Measurements from ENCODE around the gene IDH3B.
A peak's percentile ranks its signal among the peaks of the same experiment; 100 is the strongest.
"Not testable (repeated sequence)": the region's sequence is repeated elsewhere in the genome, so short reads cannot be mapped to it uniquely, and the experiment has no call there.

Gene IDH3B

GRCh38 chr20:2663887-2664719 is at the start of gene IDH3B:
TSS of gene IDH3B (minus strand) at chr20:2664216. CDS start at chr20:2664188, 28 bp downstream.
- peak within 1 kb of the TSS; percentile 92 for H3K4me3 ChIP-seq (ENCODE audit: low read depth, low read length)

- H3K4me3 ChIP-seq (ENCODE audit: low read depth, low read length) = no peak overlapping the region
These were observed 49.3 kb upstream of the IDH3B start for GRCh38 chr20:2713285-2713684.

- no peak overlapping the region for H3K4me3 ChIP-seq (ENCODE audit: low read depth, low read length)
These were observed 45.4 kb upstream of the IDH3B start for GRCh38 chr20:2709205-2709981.

DNA sequence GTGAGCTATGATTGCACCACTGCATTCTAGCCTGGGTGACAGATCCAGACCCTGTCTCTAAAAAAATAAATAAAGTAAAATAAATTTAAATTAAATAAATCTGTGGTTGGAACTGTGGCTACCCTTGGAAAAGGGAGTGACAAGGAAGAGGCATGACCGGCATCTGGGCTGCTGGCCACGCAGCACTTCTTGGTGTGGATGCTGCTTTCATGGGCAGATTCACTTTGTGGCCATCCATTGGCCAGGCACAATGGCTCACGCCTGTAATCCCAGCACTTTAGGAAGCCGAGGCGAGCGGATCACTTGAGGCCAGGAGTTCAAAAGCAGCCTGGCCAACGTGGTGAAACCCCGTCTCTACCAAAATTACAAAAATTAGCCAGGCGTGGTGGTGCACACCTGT is 44.6 kb upstream of the IDH3B start:
- no peak overlapping the region for H3K4me3 ChIP-seq (ENCODE audit: low read depth, low read length)

GRCh38 chr20:2708073-2708415 is 44.0 kb upstream of the IDH3B start:
- H3K4me3 ChIP-seq (ENCODE audit: low read depth, low read length) = no peak overlapping the region

- H3K4me3 ChIP-seq (ENCODE audit: low read depth, low read length) = no peak overlapping the region
These were observed 43.5 kb upstream of the IDH3B start for GRCh38 chr20:2707353-2708072.

- no peak overlapping the region for H3K4me3 ChIP-seq (ENCODE audit: low read depth, low read length)
These were observed 42.8 kb upstream of the IDH3B start for GRCh38 chr20:2706688-2707352.

- H3K4me3 ChIP-seq (ENCODE audit: low read depth, low read length) = no peak overlapping the region
These were observed 42.1 kb upstream of the IDH3B start for GRCh38 chr20:2705931-2706645.

DNA sequence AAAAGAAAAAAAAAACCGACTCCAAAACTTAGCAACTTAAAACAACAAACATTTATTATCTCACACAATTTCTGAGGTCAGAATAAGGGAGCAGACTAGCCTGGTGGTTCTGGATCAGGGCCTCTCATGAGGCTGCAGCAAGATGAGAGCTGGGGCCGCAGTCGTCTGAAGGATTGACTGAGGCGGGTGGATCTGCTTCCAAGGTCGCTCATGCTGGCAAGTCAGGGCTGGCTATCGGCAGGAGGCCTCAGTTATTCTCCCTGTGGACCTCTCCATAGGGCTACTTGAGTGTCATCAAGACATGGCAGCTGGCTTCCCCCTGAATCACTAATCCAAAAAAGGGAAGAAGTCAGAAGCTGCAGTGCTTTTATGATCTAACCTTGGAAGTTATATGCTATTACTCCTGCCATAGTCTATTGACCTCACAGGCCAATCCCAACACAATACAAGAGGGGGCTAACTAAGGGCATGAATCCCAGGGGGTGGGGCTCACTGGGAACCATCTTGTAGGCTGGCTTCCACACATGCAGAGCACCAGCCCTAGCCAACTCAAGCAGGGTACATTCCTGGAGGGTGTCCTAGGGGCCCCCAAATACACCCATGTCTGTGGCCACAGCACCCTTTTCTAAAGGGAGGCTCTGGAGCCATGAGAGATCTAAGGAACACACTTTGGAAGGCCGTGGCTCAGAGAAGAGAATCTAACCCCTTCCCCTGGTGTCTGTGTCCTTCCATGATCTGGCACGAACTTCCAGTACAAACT is 39.9 kb upstream of the IDH3B start:
- no peak overlapping the region for H3K4me3 ChIP-seq (ENCODE audit: low read depth, low read length)

- no peak overlapping the region for H3K4me3 ChIP-seq (ENCODE audit: low read depth, low read length)
These were observed 37.7 kb upstream of the IDH3B start for GRCh38 chr20:2701671-2702081.

DNA sequence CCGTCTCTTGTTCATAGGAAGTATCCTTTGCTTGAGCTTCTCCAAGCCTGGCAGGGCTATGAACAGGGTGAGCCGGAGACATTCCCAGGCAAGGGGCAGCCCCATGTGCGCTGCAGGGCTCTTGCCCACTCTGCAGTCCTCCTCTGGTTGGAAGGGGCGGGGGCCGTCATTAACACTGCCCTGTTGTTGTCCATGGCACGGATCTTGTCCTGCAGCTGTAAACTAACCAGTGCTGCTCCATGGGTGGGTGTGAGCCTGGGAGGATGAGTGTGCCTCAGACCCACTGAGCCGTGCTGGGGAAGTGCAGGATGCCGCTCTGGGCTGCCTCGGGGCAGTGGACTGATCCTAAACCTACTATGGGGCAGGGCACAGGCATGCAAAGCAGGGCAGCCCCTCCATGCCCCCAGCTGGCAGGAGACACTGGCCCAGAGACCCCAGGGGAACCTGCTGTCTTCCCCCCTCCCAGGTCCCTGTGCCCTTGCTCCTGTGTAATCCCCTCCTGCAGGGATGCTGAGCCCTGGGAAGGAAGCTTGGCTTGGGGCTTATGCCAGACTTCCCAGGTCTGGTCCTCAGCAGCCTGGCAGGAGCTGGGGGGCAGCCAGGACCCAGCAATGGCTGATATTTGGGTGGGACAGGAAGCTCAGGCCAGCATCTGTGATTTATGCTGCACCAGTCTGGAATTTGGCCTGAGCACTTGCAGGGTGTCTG is 37.1 kb upstream of the IDH3B start:
- H3K4me3 ChIP-seq (ENCODE audit: low read depth, low read length) = no peak overlapping the region

DNA sequence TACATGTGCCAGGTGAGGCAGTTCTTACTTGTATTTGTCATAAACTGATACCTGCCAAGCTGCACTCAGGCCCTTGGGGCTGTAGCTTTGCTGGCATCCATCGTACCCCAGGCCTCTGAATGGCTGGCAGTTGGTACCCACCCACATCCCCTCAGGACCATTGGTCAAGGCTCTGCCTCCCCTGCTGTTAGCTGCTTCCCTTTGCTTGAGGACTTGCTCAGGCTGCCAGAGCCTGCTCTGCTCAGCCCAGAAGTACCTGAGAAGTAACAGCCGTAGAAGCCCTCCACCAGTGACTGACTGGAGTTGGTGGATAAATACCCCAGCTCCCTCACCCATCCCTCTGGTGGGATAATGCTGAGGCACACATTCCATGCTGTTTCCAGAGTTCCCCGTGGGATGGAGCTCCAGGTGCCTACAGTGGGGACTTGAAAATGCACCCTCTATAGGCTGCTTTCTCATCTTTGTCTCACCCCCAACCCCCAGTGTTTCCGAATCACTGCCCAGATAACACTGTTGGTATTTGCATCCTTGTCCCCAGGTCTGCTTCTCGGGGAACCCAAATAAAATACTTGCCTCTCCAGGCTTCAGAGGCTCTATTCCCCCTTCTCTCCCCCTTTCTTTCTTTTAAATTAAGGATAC is 35.9 kb upstream of the IDH3B start:
- H3K4me3 ChIP-seq (ENCODE audit: low read depth, low read length) = no peak overlapping the region

DNA sequence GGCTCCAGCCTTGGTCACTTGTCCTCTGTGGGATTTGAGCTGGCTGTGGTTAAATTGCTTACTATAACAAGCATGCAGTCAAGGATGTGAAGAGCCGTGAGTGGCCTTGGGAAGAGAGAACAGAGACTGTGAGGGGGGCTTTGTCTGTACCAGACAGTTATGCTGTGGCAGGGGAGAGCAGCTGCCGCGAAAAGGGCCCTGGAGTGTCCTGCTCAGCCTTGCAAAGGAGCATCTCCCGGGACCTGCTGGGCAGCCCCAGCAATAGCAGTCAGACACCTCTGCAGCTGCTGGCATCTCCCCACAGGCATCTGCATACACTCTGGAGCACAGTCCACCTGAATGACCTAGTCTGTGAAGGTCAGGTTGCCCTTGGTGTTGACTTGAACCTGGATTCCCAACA is 34.9 kb upstream of the IDH3B start:
- H3K4me3 ChIP-seq (ENCODE audit: low read depth, low read length) = no peak overlapping the region

DNA sequence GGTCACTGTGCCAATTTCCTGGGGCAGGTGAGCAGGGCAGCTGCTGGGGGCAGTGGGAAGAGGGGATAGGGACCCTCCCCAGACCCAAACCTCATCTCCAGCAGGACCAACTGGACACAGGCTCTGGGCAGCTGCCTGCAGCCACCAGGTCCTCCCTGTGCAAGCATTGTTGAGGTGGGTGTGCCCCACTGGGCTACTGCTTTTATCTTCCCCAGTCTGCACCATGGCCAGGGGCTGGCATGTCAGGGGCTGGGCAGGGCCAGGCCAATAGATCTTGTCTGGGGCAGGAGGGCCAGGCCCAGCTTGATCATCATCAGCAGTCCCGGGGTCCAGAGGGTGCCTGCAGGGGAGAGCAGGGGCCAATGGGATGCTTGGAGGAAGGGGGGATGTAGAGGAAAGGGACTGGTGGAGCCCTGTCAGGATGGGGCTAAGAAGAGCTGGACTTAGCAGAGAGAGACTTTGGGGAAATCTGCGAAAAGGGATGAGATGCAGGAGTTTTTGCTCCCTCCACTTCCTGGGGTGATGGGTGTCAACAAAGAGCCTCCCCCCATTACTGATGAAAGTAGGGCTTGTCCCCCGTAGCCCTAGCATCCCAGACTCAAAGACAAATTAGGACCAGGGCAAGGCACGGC is 34.3 kb upstream of the IDH3B start:
- H3K4me3 ChIP-seq (ENCODE audit: low read depth, low read length) = no peak overlapping the region

GRCh38 chr20:2697768-2698167 is 33.8 kb upstream of the IDH3B start:
- H3K4me3 ChIP-seq (ENCODE audit: low read depth, low read length) = no peak overlapping the region

GRCh38 chr20:2696646-2697045 is 32.6 kb upstream of the IDH3B start:
- H3K4me3 ChIP-seq (ENCODE audit: low read depth, low read length) = no peak overlapping the region

GRCh38 chr20:2695984-2696525 is 32.0 kb upstream of the IDH3B start:
- not testable (repeated sequence) for H3K4me3 ChIP-seq (ENCODE audit: low read depth, low read length)

Measured in iPS-11a (cell line).